ENCODE data around the gene RAB8A. TPM values are rescaled to one million over a fixed set of nuclear protein-coding genes. Genes with fewer than 3 reads are reported as not detected.

RAB8A gene
- polyA plus RNA-seq, 1 donor from 2014 or later: 29.8 TPM

GRCh38 chr19:16077984-16078758 lies 33.5 kb upstream of the RAB8A start:
- Histone ChIP-seq H3K9ac (ENCODE audit: low read length) (peak overlapping the region; percentile 96), H3K27me3 (ENCODE audit: insufficient read depth, low read depth, low read length) (no peaks in the 10 kb centered on the region), H3K79me2 (replicated peaks; ENCODE audit: insufficient read depth, low read length) (peaks cover 39% of the 10 kb centered on the region), H4K20me1 (ENCODE audit: insufficient read depth) (no peaks in the 10 kb centered on the region), H3K4me2 (ENCODE audit: low read length) (peak overlapping the region; percentile 73), H3K27ac (ENCODE audit: low read length) (peak overlapping the region; percentile 88), H3F3A (ENCODE audit: insufficient read depth, low read length, poor library complexity, severe bottlenecking) (peaks cover 6% of the 10 kb centered on the region), H3K36me3 (ENCODE audit: insufficient read depth, low read length) (no peaks in the 10 kb centered on the region), H3K4me3 (ENCODE audit: low read length) (peak overlapping the region; percentile 93), H3K9me2 (ENCODE audit: insufficient read depth, low read length) (no peaks in the 10 kb centered on the region), H2AFZ (ENCODE audit: low read depth, low read length) (no peak overlapping the region), H3K9me3 (ENCODE audit: low read length) (no peaks in the 10 kb centered on the region)
- no peak for TF ChIP-seq SMC3 (conservative IDR thresholded peaks at IDR 0.05; ENCODE audit: poor library complexity)

DNA sequence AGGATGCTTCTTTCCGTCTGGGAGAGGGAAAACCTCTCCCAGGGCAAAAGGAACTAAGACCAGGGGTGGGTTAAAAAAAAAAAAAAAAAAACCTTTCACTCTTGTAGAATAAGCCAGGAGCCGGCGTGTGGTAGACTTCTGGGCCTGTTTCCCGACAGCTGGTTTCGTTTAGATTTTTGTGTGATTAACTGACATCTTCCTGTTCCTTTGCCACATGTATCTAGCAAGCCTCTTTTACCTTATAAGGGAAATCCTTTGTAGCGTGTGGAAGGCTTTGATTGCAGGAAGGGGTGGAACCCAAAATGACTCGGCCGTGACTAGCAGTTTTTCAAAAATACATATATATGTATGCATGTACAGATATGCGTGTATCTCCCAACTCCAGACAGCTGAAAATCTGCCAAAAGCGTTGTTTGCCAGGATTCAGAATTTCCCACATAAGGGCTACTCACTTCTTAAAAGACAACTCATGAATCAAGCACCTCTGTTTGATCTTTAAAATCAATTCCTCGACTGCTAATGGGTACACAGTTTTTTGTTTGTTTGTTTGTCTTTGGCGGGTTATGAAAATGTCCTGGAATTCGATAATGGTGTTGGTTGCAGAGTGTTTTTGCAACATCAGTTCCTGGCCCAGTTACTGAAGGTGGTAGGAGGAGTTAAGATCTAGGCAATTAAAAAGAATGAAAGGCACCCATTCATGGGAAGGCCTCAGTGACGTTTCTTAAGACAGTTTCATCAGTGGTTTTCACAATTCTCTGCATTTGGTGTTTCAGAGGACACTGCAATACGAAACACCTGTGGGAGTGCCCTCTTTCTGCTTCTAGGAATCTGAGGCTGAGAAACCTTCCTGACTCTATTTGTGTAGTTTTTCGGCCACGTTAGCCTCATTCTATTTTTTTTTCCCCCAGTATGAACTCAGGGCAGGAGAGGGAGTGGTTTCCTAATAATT lies 32.7 kb upstream of the RAB8A start:
- H3K9ac ChIP-seq (ENCODE audit: low read length): peak overlapping the region; percentile 96
- H3K4me3 ChIP-seq (ENCODE audit: low read length): peak overlapping the region; percentile 93
- H2AFZ ChIP-seq (ENCODE audit: low read depth, low read length): no peak overlapping the region
- H3K79me2 ChIP-seq (replicated peaks; ENCODE audit: insufficient read depth, low read length): peaks cover 39% of the 10 kb centered on the region
- H3F3A ChIP-seq (ENCODE audit: insufficient read depth, low read length, poor library complexity, severe bottlenecking): peaks cover 6% of the 10 kb centered on the region
- peak overlapping the region; percentile 88 for H3K27ac ChIP-seq (ENCODE audit: low read length)
- no peaks in the 10 kb centered on the region for H3K36me3 ChIP-seq (ENCODE audit: insufficient read depth, low read length)
- no peaks in the 10 kb centered on the region for H3K27me3 ChIP-seq (ENCODE audit: insufficient read depth, low read depth, low read length)
- TF ChIP-seq, protein P1, sequence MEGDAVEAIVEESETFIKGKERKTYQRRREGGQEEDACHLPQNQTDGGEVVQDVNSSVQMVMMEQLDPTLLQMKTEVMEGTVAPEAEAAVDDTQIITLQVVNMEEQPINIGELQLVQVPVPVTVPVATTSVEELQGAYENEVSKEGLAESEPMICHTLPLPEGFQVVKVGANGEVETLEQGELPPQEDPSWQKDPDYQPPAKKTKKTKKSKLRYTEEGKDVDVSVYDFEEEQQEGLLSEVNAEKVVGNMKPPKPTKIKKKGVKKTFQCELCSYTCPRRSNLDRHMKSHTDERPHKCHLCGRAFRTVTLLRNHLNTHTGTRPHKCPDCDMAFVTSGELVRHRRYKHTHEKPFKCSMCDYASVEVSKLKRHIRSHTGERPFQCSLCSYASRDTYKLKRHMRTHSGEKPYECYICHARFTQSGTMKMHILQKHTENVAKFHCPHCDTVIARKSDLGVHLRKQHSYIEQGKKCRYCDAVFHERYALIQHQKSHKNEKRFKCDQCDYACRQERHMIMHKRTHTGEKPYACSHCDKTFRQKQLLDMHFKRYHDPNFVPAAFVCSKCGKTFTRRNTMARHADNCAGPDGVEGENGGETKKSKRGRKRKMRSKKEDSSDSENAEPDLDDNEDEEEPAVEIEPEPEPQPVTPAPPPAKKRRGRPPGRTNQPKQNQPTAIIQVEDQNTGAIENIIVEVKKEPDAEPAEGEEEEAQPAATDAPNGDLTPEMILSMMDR (IDR thresholded peaks at IDR 0.05; ENCODE audit: poor library complexity, severe bottlenecking): no peak
- TF ChIP-seq RAD21 (conservative IDR thresholded peaks at IDR 0.05) (no peak), SMC3 (conservative IDR thresholded peaks at IDR 0.05; ENCODE audit: poor library complexity) (no peak), EZH2 (IDR thresholded peaks at IDR 0.05; ENCODE audit: borderline replicate concordance, insufficient read depth, low read length, poor library complexity, severe bottlenecking) (no peak), POLR2AphosphoS5 (IDR thresholded peaks at IDR 0.05) (no peak), EP300 (conservative IDR thresholded peaks at IDR 0.05; ENCODE audit: poor library complexity, severe bottlenecking) (no peak), TAF1 (IDR thresholded peaks at IDR 0.05; ENCODE audit: low read depth) (no peak), MXI1 (conservative IDR thresholded peaks at IDR 0.05; ENCODE audit: poor library complexity, severe bottlenecking) (no peak)
- TF ChIP-seq, protein P2, sequence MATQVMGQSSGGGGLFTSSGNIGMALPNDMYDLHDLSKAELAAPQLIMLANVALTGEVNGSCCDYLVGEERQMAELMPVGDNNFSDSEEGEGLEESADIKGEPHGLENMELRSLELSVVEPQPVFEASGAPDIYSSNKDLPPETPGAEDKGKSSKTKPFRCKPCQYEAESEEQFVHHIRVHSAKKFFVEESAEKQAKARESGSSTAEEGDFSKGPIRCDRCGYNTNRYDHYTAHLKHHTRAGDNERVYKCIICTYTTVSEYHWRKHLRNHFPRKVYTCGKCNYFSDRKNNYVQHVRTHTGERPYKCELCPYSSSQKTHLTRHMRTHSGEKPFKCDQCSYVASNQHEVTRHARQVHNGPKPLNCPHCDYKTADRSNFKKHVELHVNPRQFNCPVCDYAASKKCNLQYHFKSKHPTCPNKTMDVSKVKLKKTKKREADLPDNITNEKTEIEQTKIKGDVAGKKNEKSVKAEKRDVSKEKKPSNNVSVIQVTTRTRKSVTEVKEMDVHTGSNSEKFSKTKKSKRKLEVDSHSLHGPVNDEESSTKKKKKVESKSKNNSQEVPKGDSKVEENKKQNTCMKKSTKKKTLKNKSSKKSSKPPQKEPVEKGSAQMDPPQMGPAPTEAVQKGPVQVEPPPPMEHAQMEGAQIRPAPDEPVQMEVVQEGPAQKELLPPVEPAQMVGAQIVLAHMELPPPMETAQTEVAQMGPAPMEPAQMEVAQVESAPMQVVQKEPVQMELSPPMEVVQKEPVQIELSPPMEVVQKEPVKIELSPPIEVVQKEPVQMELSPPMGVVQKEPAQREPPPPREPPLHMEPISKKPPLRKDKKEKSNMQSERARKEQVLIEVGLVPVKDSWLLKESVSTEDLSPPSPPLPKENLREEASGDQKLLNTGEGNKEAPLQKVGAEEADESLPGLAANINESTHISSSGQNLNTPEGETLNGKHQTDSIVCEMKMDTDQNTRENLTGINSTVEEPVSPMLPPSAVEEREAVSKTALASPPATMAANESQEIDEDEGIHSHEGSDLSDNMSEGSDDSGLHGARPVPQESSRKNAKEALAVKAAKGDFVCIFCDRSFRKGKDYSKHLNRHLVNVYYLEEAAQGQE (IDR thresholded peaks at IDR 0.05; ENCODE audit: borderline replicate concordance): no peak
- H3K9me3 ChIP-seq (ENCODE audit: low read length): no peaks in the 10 kb centered on the region
- no peaks in the 10 kb centered on the region for H3K9me2 ChIP-seq (ENCODE audit: insufficient read depth, low read length)
- peak overlapping the region; percentile 49 for H3K4me2 ChIP-seq (ENCODE audit: low read length)
- H4K20me1 ChIP-seq (ENCODE audit: insufficient read depth): no peaks in the 10 kb centered on the region

All from neural cell (in vitro differentiated cells).